ENCODE data around the gene PPM1B.

PPM1B gene

DNA sequence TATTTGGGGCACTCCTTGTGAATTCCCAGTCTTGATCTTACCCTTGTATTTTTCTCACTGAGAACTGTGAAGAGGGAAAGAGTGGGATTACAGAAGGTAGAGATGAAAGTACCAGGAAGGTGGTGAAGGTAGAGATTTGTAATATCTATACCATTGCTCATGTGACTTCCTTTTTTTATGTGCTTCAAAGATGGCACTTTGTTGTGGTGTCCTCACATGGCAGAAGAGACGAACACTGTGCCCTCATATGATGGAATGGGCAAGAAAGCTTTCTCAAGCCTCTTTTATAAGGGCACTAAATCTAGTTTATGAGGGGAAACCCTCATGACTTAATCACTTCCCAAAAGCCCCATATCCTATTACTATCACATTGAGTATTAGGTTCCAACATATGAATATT is 28.9 kb upstream of the PPM1B start:
- Mint-ChIP-seq H3K4me3 (no peak overlapping the region), H3K36me3 (ENCODE audit: low read depth) (no peaks in the 10 kb centered on the region), H3K4me1 (ENCODE audit: low read depth) (peaks cover 5% of the 10 kb centered on the region), H3K27me3 (no peaks in the 10 kb centered on the region), H3K9me3 (no peaks in the 10 kb centered on the region), H3K27ac (no peak overlapping the region)
- no peak for DNase-seq

DNA sequence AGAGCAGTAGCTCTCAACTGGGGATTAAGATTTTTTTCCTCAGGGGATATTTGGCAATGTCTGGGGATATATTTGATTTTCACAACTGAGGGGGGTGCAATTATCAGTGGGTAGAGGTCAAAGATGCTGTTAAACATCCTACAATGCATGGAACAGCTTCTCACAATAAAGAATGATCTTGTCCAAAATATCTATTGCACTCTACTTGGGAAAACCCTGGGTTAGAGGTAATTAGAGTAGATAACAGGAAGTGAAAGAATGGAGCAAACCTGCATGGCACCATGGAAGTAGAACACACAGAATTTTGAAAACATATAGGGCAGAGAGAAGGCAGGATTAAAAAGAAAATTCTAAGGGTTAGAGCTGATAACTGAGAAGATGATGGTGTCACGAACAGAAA is 26.4 kb upstream of the PPM1B start:
- Mint-ChIP-seq H3K9me3 (no peaks in the 10 kb centered on the region), H3K27me3 (no peaks in the 10 kb centered on the region), H3K4me3 (no peak overlapping the region), H3K4me1 (ENCODE audit: low read depth) (peaks cover 6% of the 10 kb centered on the region), H3K27ac (no peak overlapping the region), H3K36me3 (ENCODE audit: low read depth) (no peaks in the 10 kb centered on the region)
- no peak for DNase-seq

DNA sequence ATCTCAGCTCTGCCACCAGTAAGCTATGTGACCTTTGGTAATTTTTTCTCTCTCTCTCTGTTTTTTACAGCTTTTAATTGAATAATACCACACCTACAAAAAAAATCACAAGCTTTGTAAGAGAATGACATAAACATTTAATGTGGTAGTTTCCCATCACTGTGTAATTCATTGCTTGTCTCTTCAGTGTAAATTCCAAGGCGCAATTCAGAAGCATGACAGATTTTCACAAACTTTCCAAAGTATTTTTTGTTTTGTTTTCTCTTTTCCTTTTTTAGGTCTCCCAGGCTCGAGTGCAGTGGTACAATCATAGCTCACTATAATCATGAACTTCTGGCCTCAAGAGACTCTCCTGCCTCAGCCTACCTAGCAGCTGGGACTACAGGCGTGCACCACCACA is 25.0 kb upstream of the PPM1B start:
- Mint-ChIP-seq H3K9me3 (no peaks in the 10 kb centered on the region), H3K27me3 (no peaks in the 10 kb centered on the region), H3K36me3 (ENCODE audit: low read depth) (no peaks in the 10 kb centered on the region), H3K27ac (peak overlapping the region; percentile 50), H3K4me1 (ENCODE audit: low read depth) (peaks cover 6% of the 10 kb centered on the region), H3K4me3 (no peak overlapping the region)
- DNase-seq, result no peak

DNA sequence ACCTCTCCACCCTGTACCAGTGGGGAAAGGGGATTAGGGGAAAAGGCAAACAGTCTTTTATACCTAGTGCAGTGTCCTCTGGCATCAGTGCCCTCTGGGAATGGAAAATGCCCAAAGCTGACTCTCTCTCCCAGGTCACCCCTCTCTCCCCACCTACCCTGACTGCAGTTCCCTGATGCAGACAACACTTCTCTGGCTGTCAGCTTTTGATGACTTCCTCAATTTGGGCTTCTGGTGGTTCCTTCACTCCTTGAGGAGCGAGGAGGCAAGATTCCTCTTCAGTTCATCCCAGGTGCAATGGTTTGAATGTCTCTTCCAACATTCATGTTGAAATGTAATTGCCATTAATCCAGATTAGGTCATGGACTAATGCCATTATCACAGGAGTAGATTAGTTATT is 19.7 kb upstream of the PPM1B start:
- H3K4me3 Mint-ChIP-seq, result no peak overlapping the region
- H3K36me3 Mint-ChIP-seq (ENCODE audit: low read depth), result no peaks in the 10 kb centered on the region
- H3K9me3 Mint-ChIP-seq, result no peaks in the 10 kb centered on the region
- DNase-seq, result no peak
- peaks cover 3% of the 10 kb centered on the region for H3K27me3 Mint-ChIP-seq
- H3K27ac Mint-ChIP-seq, result no peak overlapping the region
- H3K4me1 Mint-ChIP-seq (ENCODE audit: low read depth), result peaks cover 1% of the 10 kb centered on the region

DNA sequence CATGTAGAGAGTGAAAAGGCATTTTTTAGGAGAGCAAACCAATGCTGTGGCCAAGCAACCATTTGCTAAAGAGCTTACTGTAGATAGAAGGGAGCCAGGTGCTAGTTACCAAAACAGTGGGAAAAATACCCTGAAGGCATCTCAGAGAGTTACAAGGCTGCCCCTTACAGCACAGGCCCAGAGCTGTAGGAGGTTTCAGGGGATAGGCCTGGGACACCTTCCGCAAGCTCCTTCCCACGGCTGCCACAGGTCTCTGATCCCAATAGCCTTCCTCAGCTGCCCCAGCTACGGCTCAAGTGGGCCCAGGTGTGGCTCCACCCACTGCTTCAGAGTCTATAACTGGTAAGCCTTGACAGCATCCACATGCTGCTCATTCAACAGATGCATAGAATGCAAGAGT is 18.2 kb upstream of the PPM1B start:
- H3K27ac Mint-ChIP-seq, result no peak overlapping the region
- H3K27me3 Mint-ChIP-seq, result peaks cover 3% of the 10 kb centered on the region
- H3K9me3 Mint-ChIP-seq, result no peaks in the 10 kb centered on the region
- H3K36me3 Mint-ChIP-seq (ENCODE audit: low read depth), result no peaks in the 10 kb centered on the region
- H3K4me1 Mint-ChIP-seq (ENCODE audit: low read depth), result peaks cover 1% of the 10 kb centered on the region
- no peak for DNase-seq
- H3K4me3 Mint-ChIP-seq, result no peak overlapping the region

DNA sequence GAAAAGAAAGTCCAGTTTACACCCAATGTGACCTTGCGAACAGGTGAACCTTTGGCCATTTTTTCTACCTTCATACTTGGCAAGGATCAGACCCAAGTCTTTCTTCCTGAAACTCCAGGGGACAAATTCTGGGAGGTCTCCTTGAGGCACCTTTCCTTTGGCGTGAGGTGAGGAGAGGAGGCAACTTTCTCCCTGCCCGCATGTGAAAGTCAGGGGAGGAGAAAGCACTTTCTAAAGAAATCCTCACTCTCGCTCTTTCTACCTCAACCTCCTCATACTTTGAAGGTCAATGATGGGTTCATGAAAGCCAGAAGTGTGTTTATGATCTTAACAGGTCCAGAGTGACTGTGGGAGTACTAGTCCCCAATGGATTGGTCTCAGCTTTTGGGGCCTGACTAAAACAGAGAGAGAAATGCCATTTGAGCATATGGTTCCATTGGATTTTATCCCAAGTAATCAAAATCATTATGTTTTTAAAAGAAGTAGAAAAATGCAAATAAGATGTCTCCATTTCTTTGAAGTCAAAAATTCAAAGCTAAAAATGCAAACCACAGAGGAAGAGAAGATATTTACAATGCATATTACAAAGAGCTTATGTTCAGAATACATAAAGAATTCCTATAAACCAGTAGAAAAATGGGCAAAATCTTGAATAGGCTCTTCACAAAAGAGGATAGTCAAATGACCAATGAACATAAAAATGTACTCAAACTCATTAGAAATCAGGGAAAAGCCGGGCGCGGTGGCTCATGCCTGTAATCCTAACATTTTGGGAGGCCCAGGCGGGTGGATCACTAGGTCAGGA is 15.6 kb upstream of the PPM1B start:
- Mint-ChIP-seq H3K4me3 (no peak overlapping the region), H3K36me3 (ENCODE audit: low read depth) (no peaks in the 10 kb centered on the region), H3K27ac (no peak overlapping the region), H3K27me3 (peaks cover 3% of the 10 kb centered on the region), H3K9me3 (no peaks in the 10 kb centered on the region), H3K4me1 (ENCODE audit: low read depth) (no peaks in the 10 kb centered on the region)
- DNase-seq, result no peak

DNA sequence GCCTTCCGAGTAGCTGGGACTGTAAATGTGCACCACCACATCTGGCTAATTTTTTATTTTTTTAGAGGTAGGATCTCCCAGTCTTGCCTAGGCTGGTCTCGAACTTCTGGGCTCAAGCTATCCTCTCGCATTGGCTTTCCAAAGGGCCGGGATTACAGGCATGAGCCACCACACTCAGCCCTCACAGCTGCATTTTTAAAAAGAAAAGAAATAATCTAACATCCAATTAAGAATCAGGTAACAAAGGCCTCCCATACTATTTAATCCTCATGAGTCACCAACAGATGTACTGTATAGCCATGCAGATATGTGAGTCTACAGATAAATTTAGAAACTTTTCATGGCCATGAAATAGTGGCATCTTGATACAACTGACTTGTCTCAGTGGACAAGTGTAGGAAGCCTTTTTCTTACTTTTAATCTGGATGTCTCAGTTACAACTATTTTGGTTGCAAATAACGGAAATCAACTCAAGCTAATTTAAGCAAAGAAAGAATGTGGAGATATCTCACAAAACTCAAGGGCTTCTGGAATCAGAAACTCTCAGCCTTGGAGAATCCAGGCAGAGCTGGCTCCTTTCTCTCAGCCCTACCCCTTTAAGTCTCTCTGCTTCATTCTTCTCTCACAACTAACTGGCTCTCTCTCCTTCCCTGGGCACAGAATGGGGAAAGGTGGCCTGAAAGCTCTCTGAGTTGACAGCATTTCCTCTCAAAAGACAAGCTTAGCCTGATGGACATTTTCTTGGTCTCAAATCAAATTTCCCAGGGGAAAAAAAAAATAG is 12.8 kb upstream of the PPM1B start:
- Mint-ChIP-seq H3K9me3 (no peaks in the 10 kb centered on the region), H3K4me1 (ENCODE audit: low read depth) (no peaks in the 10 kb centered on the region), H3K36me3 (ENCODE audit: low read depth) (no peaks in the 10 kb centered on the region), H3K27ac (no peak overlapping the region), H3K27me3 (no peaks in the 10 kb centered on the region), H3K4me3 (no peak overlapping the region)
- DNase-seq, result no peak

DNA sequence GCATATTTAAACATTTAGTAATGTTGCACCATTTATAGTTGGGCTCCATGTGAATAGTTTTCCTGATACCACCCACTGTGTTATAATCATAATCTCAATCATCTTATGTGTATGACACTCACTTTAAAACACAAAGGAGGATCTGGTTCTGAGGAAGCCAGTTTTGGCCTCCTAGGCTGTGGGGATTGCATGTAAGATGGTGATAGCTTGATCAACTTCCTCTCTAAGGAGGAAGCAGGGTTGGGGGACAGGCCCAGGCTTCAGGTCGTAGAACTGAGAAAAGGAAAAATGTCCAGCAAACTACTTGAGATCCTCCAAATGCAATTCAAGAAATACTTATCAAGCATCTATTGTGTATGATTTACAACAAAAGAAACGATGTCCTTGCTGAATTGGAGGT is 4.9 kb upstream of the PPM1B start:
- H3K27ac Mint-ChIP-seq, result no peak overlapping the region
- no peak for DNase-seq
- peaks cover 8% of the 10 kb centered on the region for H3K4me1 Mint-ChIP-seq (ENCODE audit: low read depth)
- no peaks in the 10 kb centered on the region for H3K27me3 Mint-ChIP-seq
- H3K9me3 Mint-ChIP-seq, result peaks cover 5% of the 10 kb centered on the region
- H3K36me3 Mint-ChIP-seq (ENCODE audit: low read depth), result peaks cover 5% of the 10 kb centered on the region
- H3K4me3 Mint-ChIP-seq, result no peak overlapping the region

DNA sequence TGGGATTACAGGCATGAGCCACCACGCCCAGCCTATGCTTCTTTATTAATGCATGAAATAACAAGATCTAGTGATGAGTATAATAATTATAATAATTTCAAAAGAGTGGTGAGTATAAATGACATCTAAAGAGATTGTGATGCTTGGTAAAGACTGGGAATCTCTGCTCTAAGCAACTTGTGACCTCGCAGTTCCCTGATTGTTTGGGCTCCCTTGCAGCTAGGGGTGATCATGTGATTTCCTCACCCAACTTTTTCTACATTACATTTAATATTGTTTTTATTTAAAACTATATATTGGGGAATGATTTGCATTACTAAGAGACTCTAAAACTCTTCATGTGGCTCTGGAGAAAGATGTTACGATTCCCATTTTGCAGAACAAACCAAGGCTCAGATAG is 4.1 kb upstream of the PPM1B start:
- DNase-seq, result no peak
- H3K36me3 Mint-ChIP-seq (ENCODE audit: low read depth), result peaks cover 10% of the 10 kb centered on the region
- H3K4me3 Mint-ChIP-seq, result no peak overlapping the region
- peaks cover 8% of the 10 kb centered on the region for H3K4me1 Mint-ChIP-seq (ENCODE audit: low read depth)
- peaks cover 5% of the 10 kb centered on the region for H3K9me3 Mint-ChIP-seq
- no peak overlapping the region for H3K27ac Mint-ChIP-seq
- no peaks in the 10 kb centered on the region for H3K27me3 Mint-ChIP-seq

DNA sequence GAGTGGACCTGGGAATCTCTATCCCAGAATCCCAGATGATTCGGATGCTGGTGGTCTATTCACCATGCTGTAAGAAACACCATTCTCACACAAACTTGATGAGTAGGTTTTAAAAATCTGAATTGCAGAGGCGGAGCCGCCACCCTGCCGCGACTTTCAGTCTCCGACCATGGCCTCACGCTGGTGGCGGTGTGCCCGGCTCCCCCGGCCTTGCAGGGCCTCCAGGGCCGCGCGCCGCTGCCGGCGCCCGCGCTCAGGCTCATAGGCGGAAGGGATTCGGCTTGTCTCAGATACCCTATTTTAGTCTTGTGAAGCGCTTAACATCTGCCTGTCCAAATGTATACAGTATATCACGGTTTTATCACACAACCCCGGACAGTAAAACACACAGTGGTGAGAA is 2.6 kb upstream of the PPM1B start:
- Mint-ChIP-seq H3K27me3 (no peaks in the 10 kb centered on the region), H3K4me3 (no peak overlapping the region), H3K4me1 (ENCODE audit: low read depth) (peaks cover 16% of the 10 kb centered on the region), H3K27ac (no peak overlapping the region), H3K36me3 (ENCODE audit: low read depth) (peaks cover 20% of the 10 kb centered on the region), H3K9me3 (peaks cover 5% of the 10 kb centered on the region)
- no peak for DNase-seq

DNA sequence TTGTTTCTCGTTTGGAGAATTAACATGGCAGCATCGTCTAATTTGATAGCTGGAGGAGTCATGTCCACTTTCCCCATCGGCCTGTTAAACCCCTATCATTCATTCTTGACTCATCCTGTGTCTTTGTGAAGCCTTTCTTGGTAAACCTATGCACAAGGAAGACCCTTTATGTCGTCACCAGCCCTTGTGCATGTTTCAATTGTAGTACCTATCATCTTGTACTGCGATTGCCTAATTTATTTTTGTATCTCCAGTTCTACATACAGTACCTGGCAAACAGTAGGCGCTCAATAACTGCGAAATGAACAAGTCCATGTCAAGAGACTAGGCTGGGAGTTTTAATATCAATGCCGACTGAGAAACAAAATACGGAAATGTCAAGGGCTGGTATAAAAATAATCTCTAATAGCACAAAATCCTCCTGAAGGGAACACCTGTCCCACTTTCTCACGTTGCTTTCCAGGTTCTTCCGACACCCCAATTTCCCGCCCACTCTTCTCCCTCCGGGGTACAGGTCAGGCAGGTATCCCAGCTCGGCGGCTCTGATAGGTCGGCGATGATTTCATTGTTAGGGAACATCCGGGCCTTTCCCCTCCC is 1.3 kb upstream of the PPM1B start:
- peak overlapping the region; percentile 98 for H3K27ac Mint-ChIP-seq
- H3K9me3 Mint-ChIP-seq, result peaks cover 5% of the 10 kb centered on the region
- H3K27me3 Mint-ChIP-seq, result no peaks in the 10 kb centered on the region
- H3K4me1 Mint-ChIP-seq (ENCODE audit: low read depth), result peaks cover 28% of the 10 kb centered on the region
- peak overlapping the region; percentile 81 for H3K4me3 Mint-ChIP-seq
- no peak for DNase-seq
- peaks cover 24% of the 10 kb centered on the region for H3K36me3 Mint-ChIP-seq (ENCODE audit: low read depth)

DNA sequence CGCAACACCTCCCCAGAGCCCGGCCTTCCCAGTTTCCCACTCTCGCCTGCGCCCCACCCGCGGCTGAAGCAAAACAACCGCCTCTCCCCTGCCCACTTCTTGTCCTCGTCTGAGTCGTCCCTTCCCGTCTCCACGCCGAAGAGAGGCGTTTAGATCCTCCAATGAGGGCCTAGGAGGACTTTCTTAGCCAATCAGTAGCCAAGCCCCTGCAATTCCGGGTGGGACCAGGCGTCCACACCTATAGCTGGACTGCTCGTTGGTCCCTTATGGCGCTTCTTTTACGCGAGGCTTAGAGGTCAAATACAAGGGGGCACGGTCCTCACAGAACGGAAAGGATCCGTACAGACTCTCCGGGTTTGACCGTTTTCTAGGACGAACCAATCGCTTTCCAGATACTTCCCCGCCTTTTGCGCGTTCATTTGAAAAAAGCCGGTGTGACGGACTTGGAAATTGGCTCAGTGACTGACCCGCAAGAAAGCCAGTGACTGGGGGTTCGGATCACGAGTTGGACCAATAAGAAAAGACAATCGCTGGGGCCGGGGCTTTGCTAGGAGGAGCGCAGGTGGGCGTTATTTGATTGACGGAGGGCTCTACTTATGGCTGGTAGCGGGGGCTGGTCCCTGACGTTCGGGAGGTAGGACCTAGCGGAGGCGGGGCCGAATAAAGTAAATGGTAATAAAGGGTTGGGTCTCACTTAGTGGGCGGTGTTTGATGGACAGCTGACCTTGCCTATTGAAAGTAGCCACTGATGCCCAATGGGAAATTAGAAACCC is 581 bp upstream of the PPM1B start:
- Mint-ChIP-seq H3K4me1 (ENCODE audit: low read depth) (peaks cover 34% of the 10 kb centered on the region), H3K9me3 (peaks cover 5% of the 10 kb centered on the region), H3K27me3 (no peaks in the 10 kb centered on the region), H3K36me3 (ENCODE audit: low read depth) (peaks cover 30% of the 10 kb centered on the region), H3K4me3 (peak overlapping the region; percentile 81), H3K27ac (peak overlapping the region; percentile 98)
- DNase-seq, result peak; percentile 93

DNA sequence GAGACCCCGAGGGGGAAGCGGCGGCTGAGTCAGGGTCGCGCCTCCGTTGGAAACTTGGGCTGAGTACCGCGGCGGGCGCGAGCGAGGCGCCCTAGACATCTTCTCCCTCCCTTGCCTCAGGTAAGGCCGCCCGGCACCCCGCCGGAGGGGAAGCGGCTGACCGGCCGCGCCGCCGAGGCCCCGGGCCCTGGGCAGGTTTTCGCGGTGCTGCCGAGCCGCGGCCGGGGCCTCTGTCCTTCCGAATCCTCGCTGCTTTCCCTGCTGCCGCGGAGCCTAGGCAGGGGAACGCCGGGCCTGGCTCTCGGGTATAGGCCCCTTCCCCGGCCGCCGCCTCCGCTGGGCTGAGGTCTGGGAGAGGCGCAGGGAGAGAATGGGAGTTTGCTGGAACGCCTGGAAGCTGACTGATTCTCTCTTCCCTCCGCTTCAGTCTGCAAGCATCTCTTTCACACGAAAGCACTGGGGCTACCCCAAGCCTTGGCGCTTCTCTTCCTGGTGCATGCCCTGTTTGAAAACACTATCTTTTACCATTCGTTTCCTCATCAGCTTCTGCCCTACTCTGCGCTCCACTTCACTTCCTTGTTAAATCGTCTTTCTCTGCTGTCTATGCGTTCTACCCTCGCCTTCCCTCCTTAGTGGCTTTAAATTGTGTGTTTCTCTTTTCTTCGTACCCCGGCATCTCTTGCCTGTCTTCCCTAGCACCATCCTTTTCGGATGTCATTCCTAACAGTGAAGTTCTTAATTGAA is 652 bp downstream of the PPM1B start:
- Mint-ChIP-seq H3K27ac (peak overlapping the region; percentile 100), H3K27me3 (no peaks in the 10 kb centered on the region)
- DNase-seq, result peak; percentile 78

DNA sequence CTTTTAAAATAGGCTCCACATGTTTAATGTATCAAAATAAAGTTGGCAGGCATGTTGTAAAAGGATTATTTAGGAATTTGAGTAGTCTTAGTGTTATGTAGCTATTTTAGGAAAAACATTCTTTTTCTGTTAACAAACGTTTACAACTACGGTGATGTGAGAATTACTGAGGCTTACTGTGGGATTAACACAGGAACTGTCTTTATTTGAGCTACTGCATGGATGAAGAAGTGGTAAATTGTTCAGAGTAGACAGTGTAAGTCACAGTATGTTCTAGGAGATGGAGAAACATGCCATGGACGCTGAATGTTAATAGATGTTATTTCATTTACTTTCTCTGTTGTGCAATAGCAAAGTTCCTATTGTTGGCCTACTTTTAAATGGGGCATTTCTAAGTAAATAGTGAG is 1.6 kb downstream of the PPM1B start:
- H3K9me3 Mint-ChIP-seq, result no peaks in the 10 kb centered on the region
- H3K4me1 Mint-ChIP-seq (ENCODE audit: low read depth), result peaks cover 52% of the 10 kb centered on the region
- peak overlapping the region; percentile 96 for H3K27ac Mint-ChIP-seq
- peak overlapping the region; percentile 91 for H3K4me3 Mint-ChIP-seq
- no peak for DNase-seq
- H3K27me3 Mint-ChIP-seq, result no peaks in the 10 kb centered on the region
- H3K36me3 Mint-ChIP-seq (ENCODE audit: low read depth), result peaks cover 41% of the 10 kb centered on the region

More for the DNA sequence above, 652 bp downstream of the PPM1B start:
- peaks cover 5% of the 10 kb centered on the region for H3K9me3 Mint-ChIP-seq
- peaks cover 42% of the 10 kb centered on the region for H3K4me1 Mint-ChIP-seq (ENCODE audit: low read depth)
- H3K36me3 Mint-ChIP-seq (ENCODE audit: low read depth), result peaks cover 34% of the 10 kb centered on the region
- peak overlapping the region; percentile 91 for H3K4me3 Mint-ChIP-seq

All from activated T-cell treated with anti-CD3 and anti-CD28 coated beads, Interleukin-2, amount 50 U/mL, for 24 hours (primary cell).